Tibial artery (tissue), 4 donors: Measurements from ENCODE around the gene TIGD3.

Experiments used
- DNase-seq, 2 donors: peaks; one replicate each; pipeline ENCODE4 v3.0.0-alpha.2; 2019
- H3K27ac ChIP-seq, 2 donors: fragments of 200-600 bp; sonication (generic) in 1 of 2; 1 replicate in 1 of 2; 2 replicates in 1 of 2; pipeline ENCODE4 v1.5.1; 2018 to 2019; ENCODE audit warnings: mild to moderate bottlenecking in 1 of 2
- H3K27me3 ChIP-seq, 2 donors: fragments of 200-600 bp; sonication (generic) in 1 of 2; one replicate each; pipeline versions ENCODE4 v1.5.1 to v1.6.0; 2016 to 2019
- H3K36me3 ChIP-seq, 3 donors: fragments of 200-600 bp; sonication (generic) in 2 of 3; one replicate each; pipeline ENCODE4 v1.5.1; 2016 to 2019; ENCODE audit warnings: mild to moderate bottlenecking in 2 of 3
- H3K4me1 ChIP-seq, 4 donors: fragments of 200-600 bp; sonication (generic) in 2 of 4; 1 replicate in 3 of 4; 2 replicates in 1 of 4; pipeline ENCODE4 v1.5.1; 2016 to 2019
- H3K4me3 ChIP-seq, 2 donors: fragments of 200-600 bp; sonication (generic) in 1 of 2; 1 replicate in 1 of 2; 2 replicates in 1 of 2; pipeline ENCODE4 v1.5.1; 2018 to 2019; ENCODE audit warnings: mild to moderate bottlenecking in 2 of 2
- H3K9me3 ChIP-seq, 3 donors: fragments of 200-600 bp; sonication (generic) in 1 of 3; one replicate each; pipeline ENCODE4 v1.5.1; 2016 to 2019
- intact Hi-C: fragments of 100-400 bp; cut with DNase I; formaldehyde crosslinking; loops from one replicate; pipeline ENCODE4 v1.15.0; 2023; ENCODE audit warnings: low total_unique reads
- TF ChIP-seq, protein P1 (sequence below), 2 experiments: fragments of 200-600 bp in 1 of 2; fragments of 450-650 bp in 1 of 2; IDR thresholded peaks; one replicate each; pipeline ENCODE4 v1.5.1; 2017 to 2019; ENCODE audit warnings: antibody characterized with exemption in 2 of 2, mild to moderate bottlenecking in 1 of 2, moderate library complexity in 1 of 2

Gene TIGD3

DNA sequence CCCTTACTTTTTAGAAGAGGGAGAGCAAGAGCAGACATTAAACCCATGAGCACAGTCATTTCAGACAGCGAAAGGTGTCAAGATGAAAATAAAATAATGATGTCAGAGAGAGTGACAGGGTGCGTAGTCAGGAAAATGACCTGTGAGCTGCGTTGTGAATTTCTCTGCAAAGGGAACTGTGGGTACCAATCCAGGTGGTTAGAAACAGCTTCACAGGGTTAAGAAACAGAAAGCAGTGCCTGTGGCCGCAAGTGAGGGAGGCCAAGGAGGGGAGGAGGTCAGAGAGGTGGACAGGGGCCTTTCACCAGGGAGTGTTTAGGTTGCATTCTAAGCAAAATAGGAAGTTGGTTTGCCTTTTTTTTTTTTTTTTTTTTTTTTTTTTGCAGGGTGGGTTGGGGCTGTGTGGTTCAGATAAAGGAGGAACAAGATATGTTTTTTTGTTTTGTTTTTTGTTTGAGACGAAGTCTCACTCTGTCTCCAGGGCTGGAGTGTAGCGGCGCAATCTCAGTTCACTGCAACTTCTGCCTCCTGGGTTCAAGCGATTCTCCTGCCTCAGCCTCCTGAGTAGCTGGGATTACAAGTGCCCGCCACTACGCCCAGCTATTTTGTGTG lies 7.9 kb downstream of the TIGD3 start:
- peaks cover 0 to 9% (median 0%) of the 10 kb centered on the region in 4 donors for H3K4me1 ChIP-seq
- no peaks in the 10 kb centered on the region for H3K36me3 ChIP-seq
- H3K27me3 ChIP-seq = peaks cover 0 to 2% of the 10 kb centered on the region in 2 donors
- TF ChIP-seq, protein P1, sequence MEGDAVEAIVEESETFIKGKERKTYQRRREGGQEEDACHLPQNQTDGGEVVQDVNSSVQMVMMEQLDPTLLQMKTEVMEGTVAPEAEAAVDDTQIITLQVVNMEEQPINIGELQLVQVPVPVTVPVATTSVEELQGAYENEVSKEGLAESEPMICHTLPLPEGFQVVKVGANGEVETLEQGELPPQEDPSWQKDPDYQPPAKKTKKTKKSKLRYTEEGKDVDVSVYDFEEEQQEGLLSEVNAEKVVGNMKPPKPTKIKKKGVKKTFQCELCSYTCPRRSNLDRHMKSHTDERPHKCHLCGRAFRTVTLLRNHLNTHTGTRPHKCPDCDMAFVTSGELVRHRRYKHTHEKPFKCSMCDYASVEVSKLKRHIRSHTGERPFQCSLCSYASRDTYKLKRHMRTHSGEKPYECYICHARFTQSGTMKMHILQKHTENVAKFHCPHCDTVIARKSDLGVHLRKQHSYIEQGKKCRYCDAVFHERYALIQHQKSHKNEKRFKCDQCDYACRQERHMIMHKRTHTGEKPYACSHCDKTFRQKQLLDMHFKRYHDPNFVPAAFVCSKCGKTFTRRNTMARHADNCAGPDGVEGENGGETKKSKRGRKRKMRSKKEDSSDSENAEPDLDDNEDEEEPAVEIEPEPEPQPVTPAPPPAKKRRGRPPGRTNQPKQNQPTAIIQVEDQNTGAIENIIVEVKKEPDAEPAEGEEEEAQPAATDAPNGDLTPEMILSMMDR (IDR thresholded peaks at IDR 0.05) = no peak
- intact Hi-C loops = no loop called here
- no peaks in the 10 kb centered on the region for H3K9me3 ChIP-seq
- H3K4me3 ChIP-seq = no peak overlapping the region
- no peak overlapping the region for H3K27ac ChIP-seq
- no peak for DNase-seq

DNA sequence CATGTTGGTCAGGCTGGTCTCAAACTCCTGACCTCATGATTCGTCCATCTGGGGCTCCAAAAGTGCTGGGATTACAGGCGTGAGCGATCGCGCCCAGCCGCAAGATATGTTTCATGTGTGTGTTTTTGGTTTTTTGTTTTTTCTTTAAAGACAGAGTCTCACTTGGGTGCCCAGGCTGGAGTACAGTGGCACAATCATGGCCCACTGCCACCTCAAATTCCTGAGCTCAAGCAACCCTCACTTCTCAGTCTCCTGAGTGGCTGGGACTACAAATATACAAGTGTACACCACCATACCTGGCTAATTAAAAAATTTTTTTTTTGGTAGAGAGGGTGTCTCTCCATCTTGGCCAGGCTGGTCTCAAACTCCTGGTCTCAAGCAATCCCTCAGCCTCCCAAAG lies 8.4 kb downstream of the TIGD3 start:
- Histone ChIP-seq H3K4me1 (peaks cover 0 to 9% (median 0%) of the 10 kb centered on the region in 4 donors), H3K9me3 (no peaks in the 10 kb centered on the region), H3K27me3 (no peaks in the 10 kb centered on the region), H3K4me3 (no peak overlapping the region), H3K27ac (no peak overlapping the region), H3K36me3 (no peaks in the 10 kb centered on the region)
- TF ChIP-seq, protein P1 (IDR thresholded peaks at IDR 0.05) = no peak
- DNase-seq = no peak
- intact Hi-C loops = no loop called here

DNA sequence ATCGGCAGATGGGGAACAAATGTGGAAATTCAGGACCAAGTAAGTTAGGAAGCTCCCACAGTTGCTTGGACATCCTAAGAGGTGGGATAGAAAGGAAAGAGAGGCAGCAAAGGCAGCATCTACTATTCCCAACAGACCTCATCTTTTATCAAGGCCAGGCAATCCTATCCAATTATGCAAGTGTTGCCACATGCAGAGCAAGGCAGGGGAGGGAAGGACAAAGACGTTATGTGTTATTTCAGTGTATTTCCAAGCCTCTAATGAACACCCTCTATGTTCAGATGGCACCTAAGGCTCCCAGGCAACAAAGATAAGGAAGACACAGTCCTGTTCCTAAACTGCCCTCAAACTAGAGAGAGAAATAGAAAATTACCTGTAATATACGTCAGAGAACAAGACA lies 9.2 kb downstream of the TIGD3 start:
- TF ChIP-seq, protein P1 (IDR thresholded peaks at IDR 0.05) = no peak
- Histone ChIP-seq H3K4me3 (no peak overlapping the region), H3K9me3 (no peaks in the 10 kb centered on the region), H3K4me1 (peaks cover 0 to 9% (median 0%) of the 10 kb centered on the region in 4 donors), H3K27ac (no peak overlapping the region), H3K27me3 (no peaks in the 10 kb centered on the region), H3K36me3 (no peaks in the 10 kb centered on the region)
- DNase-seq = no peak
- intact Hi-C loops = no loop called here

- Histone ChIP-seq H3K9me3 (no peaks in the 10 kb centered on the region), H3K4me1 (peaks cover 0 to 19% (median 7%) of the 10 kb centered on the region in 4 donors), H3K36me3 (no peaks in the 10 kb centered on the region), H3K4me3 (no peak overlapping the region), H3K27me3 (no peaks in the 10 kb centered on the region), H3K27ac (no peak overlapping the region)
- TF ChIP-seq, protein P1 (IDR thresholded peaks at IDR 0.05) = peak; percentile 71 to 87
- intact Hi-C loops = loop anchor here (2.0 kb wide), 1 partner anchor 144 kb away; no protein-coding TSS in a partner anchor
- no peak for DNase-seq
Observed at GRCh38 chr11:65366340-65366773, 11.8 kb downstream of the TIGD3 start.

DNA sequence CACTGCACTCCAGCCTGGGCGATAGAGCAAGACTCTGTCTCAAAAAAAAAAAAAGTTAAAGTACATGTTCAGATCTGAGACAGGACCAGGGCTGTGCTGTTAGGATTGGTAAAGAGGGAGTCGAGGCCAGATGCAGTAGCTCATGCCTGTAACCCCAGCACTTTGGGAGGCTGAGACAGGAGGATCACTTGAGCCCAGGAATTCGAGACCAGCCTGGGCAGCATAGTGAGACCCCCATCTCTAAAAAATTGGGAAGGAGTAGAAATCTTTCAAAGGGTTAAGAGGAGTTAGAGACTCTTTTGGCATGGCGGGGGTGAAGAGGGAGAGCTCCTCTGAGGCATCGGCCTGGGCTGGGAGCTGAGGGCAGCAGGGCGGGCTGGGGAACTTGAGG lies 16.1 kb downstream of the TIGD3 start:
- Histone ChIP-seq H3K4me1 (peaks cover 0 to 25% (median 10%) of the 10 kb centered on the region in 4 donors), H3K27ac (peak overlapping the region; percentile 77 to 83), H3K9me3 (no peaks in the 10 kb centered on the region), H3K36me3 (no peaks in the 10 kb centered on the region), H3K4me3 (no peak overlapping the region), H3K27me3 (no peaks in the 10 kb centered on the region)
- intact Hi-C loops = no loop called here
- DNase-seq = no peak
- TF ChIP-seq, protein P1 (IDR thresholded peaks at IDR 0.05) = no peak
